SK-N-SH (cell line): ENCODE data around the gene NR2F1-AS1.

Experiments used
- CTCF ChIP-seq: fragments of 200-600 bp; sonication (generic); IDR thresholded peaks from 2 replicates; pipeline ENCODE4 v1.6.1; 2017; ENCODE audit warnings: antibody characterized with exemption, mild to moderate bottlenecking, moderate library complexity
- EP300 ChIP-seq, 2 experiments: IDR thresholded peaks; 2 replicates each; pipeline versions ENCODE4 v1.4.0 to v1.6.1; 2012; ENCODE audit warnings: borderline replicate concordance in 1 of 2, low read depth in 1 of 2, low read length in 1 of 2
- POLR2AphosphoS5 ChIP-seq: IDR thresholded peaks from 2 replicates; pipeline ENCODE4 v1.6.1; 2012; ENCODE audit warnings: low read depth, low read length
- RFX5 ChIP-seq: IDR thresholded peaks from 2 replicates; pipeline ENCODE4 v1.6.1; 2012; ENCODE audit warnings: mild to moderate bottlenecking, improper control_type of control experiment, low read length
- ZBTB33 ChIP-seq: IDR thresholded peaks from 2 replicates; pipeline ENCODE4 v1.4.0; 2012; ENCODE audit warnings: low read depth, borderline replicate concordance

GRCh38 chr5:93621327-93621798 is 40.3 kb upstream of the NR2F1-AS1 start:
- TF ChIP-seq RFX5 (no peak), CTCF (no peak), EP300 (IDR thresholded peaks at IDR 0.05; ENCODE audit: borderline replicate concordance in 1 of 2, low read depth in 1 of 2, low read length in 1 of 2) (peak in 1 of 2 experiments; percentile 15; a peak in 1 of 4 replicates), ZBTB33 (no peak), POLR2AphosphoS5 (0 out of 2 replicates have a peak, but pooled peaks have one; percentile 41)
